ENCODE results near the gene AKAP13. TPM values are rescaled to one million over a fixed set of nuclear protein-coding genes. Genes with fewer than 3 reads are reported as not detected.

Gene AKAP13
- total and polyA plus RNA-seq, 2 of the 8 experiments (the other 6 are each of a cell fraction or from before 2014, with no cell fraction given), result 14.0 to 46.2 TPM

DNA sequence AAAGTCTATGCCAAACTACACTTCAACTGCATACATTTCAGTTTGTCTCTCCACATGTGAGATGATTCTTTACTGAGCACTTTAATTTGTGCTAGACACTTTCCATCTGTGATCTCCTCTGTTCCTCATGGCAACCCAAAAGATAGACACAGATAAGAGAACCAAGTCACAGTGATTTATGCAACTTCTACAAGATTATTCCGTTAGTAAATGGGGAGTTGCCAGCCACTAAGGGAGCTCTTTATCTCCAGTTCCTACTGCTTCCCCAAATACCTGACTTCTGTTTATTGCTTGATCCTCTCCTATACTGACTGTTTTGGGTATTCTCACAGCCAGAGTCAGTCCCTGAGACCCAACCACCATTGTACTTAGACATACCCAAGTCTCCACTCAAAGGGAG lies 24.1 kb upstream of the AKAP13 start:
- Histone ChIP-seq H3K18ac (ENCODE audit: extremely low read depth, low read length) (no peak overlapping the region), H2AFZ (ENCODE audit: low read length) (no peak overlapping the region), H4K91ac (replicated peaks; ENCODE audit: insufficient read length, low read length) (no peak overlapping the region), H2BK12ac (ENCODE audit: low read depth, low read length) (no peak overlapping the region), H3K56ac (replicated peaks; ENCODE audit: insufficient read length, low read depth, low read length) (no peak overlapping the region), H3K79me2 (ENCODE audit: control insufficient read depth in 1 of 2, insufficient read depth in 2 of 2, low read length in 2 of 2) (no peaks in the 10 kb centered on the region), H3K4ac (replicated peaks; ENCODE audit: insufficient read length, low read depth, low read length) (no peak overlapping the region), H3K23me2 (ENCODE audit: low read depth, low read length) (no peaks in the 10 kb centered on the region), H4K5ac (ENCODE audit: insufficient read length, low read depth, low read length) (no peak overlapping the region), H3K14ac (ENCODE audit: insufficient read length) (no peak overlapping the region), H3K9ac (replicated peaks in 1 of 4; ENCODE audit: extremely low read depth in 1 of 4, low read depth in 3 of 4, low read length in 3 of 4) (no peak overlapping the region), H3K9me3 (ENCODE audit: insufficient read depth in 2 of 2, low read depth in 1 of 2, low read length in 1 of 2) (no peaks in the 10 kb centered on the region), H2BK5ac (ENCODE audit: low read depth, low read length) (no peak overlapping the region), H3K4me1 (replicated peaks in 1 of 4; ENCODE audit: control insufficient read depth in 3 of 4, insufficient read depth in 4 of 4, low read length in 3 of 4) (no peaks in the 10 kb centered on the region), H3K4me2 (ENCODE audit: insufficient read depth in 1 of 2, low read depth in 2 of 2, low read length in 2 of 2) (no peak overlapping the region), H2AK5ac (ENCODE audit: low read depth, low read length) (no peak overlapping the region), H3K4me3 (ENCODE audit: extremely low read depth in 1 of 4, insufficient read depth in 2 of 4, low read depth in 3 of 4, low read length in 4 of 4) (no peak overlapping the region), H4K20me1 (replicated peaks in 1 of 2; ENCODE audit: control insufficient read depth in 1 of 2, insufficient read depth in 2 of 2, low read length in 2 of 2) (no peaks in the 10 kb centered on the region), H3K27ac (ENCODE audit: low read depth, low read length) (no peak overlapping the region), H2BK120ac (replicated peaks; ENCODE audit: low read depth, low read length) (no peak overlapping the region), H2BK20ac (ENCODE audit: low read length) (no peak overlapping the region), H2BK15ac (ENCODE audit: low read length) (no peak overlapping the region), H3K36me3 (ENCODE audit: control insufficient read depth in 2 of 4, insufficient read depth in 4 of 4, low read length in 3 of 4) (no peaks in the 10 kb centered on the region), H3K23ac (ENCODE audit: insufficient read length) (no peak overlapping the region), H3K27me3 (replicated peaks in 1 of 4; ENCODE audit: control insufficient read depth in 3 of 4, extremely low read depth in 1 of 4, insufficient read depth in 3 of 4, low read length in 3 of 4) (no peaks in the 10 kb centered on the region), H4K8ac (ENCODE audit: extremely low read depth, insufficient read depth, low read length) (no peak overlapping the region), H3K79me1 (ENCODE audit: low read depth, low read length) (no peaks in the 10 kb centered on the region)
- WGBS, 2 experiments (ENCODE audit: extremely low coverage in 1 of 2, insufficient coverage in 1 of 2, insufficient read length in 1 of 2, insufficient replicate concordance in 2 of 2, low coverage in 1 of 2, low lambda C conversion rate in 2 of 2, missing lambda C conversion rate in 1 of 2), result 100% methylated on average over 1 of the region's 1 CpG; no CpG with 5 or more reads in 1 of the 2 experiments
- ChIA-PET CTCF (ENCODE audit: partially characterized antibody) (interaction anchor here (0.6 to 1.4 kb wide), 5 partner anchors 16 to 226 kb away, joined by 3 read pairs; no protein-coding TSS in a partner anchor), POLR2A (ENCODE audit: partially characterized antibody) (no interaction called here)
- no peak for FAIRE-seq
- TF ChIP-seq TCF12 (IDR thresholded peaks at IDR 0.05; ENCODE audit: low read depth, low read length) (no peak), POLR2AphosphoS5 (IDR thresholded peaks at IDR 0.05; ENCODE audit: low read depth, low read length) (no peak), RBBP5 (IDR thresholded peaks at IDR 0.05; ENCODE audit: borderline replicate concordance, low read depth, low read length) (no peak), MAX (IDR thresholded peaks at IDR 0.05) (no peak), CBX5 (IDR thresholded peaks at IDR 0.05; ENCODE audit: low read depth, low read length) (no peak), SP1 (IDR thresholded peaks at IDR 0.05; ENCODE audit: low read depth, low read length) (no peak), ASH2L (IDR thresholded peaks at IDR 0.05; ENCODE audit: low read length) (no peak), POLR2A (IDR thresholded peaks at IDR 0.05; ENCODE audit: control extremely low read depth in 1 of 2, low read depth in 2 of 2, low read length in 2 of 2) (no peak), RXRA (IDR thresholded peaks at IDR 0.05; ENCODE audit: insufficient read depth, low read depth, low read length) (no peak), CTBP2 (IDR thresholded peaks at IDR 0.05; ENCODE audit: borderline replicate concordance, insufficient read depth, insufficient read length, low read length) (no peak), RFX5 (IDR thresholded peaks at IDR 0.05; ENCODE audit: borderline replicate concordance, low read depth, low read length) (no peak), GABPA (IDR thresholded peaks at IDR 0.05; ENCODE audit: borderline replicate concordance, insufficient read depth, low read length) (no peak)
- TF ChIP-seq, protein P1, sequence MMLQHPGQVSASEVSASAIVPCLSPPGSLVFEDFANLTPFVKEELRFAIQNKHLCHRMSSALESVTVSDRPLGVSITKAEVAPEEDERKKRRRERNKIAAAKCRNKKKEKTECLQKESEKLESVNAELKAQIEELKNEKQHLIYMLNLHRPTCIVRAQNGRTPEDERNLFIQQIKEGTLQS (IDR thresholded peaks at IDR 0.05; ENCODE audit: insufficient read depth, low read depth, low read length), result no peak
- DNase-seq (ENCODE audit: low read depth in 1 of 2, low spot score in 2 of 2), result no peak

Data from H1 (cell line).